HS-5 (cell line): ENCODE results near the gene IRX6.

Source experiments
- DNase-seq: peaks from one replicate; pipeline ENCODE4 v3.0.0-alpha.2; 2012; ENCODE audit warnings: low read depth

Gene IRX6

GRCh38 chr16:55323637-55324271, at the start of gene IRX6:
TSS of gene IRX6 (plus strand) at chr16:55324203. CDS start at chr16:55325092, 889 bp downstream.
- no peak for DNase-seq

GRCh38 chr16:55274391-55274790, 49.6 kb upstream of the IRX6 start:
- no peak for DNase-seq

- DNase-seq, result no peak
Measured at GRCh38 chr16:55275167-55275566, 48.8 kb upstream of the IRX6 start.

GRCh38 chr16:55275869-55276268, 48.1 kb upstream of the IRX6 start:
- no peak for DNase-seq

GRCh38 chr16:55277536-55277935, 46.5 kb upstream of the IRX6 start:
- DNase-seq, result no peak

GRCh38 chr16:55279598-55279997, 44.4 kb upstream of the IRX6 start:
- no peak for DNase-seq

GRCh38 chr16:55280587-55280986, 43.4 kb upstream of the IRX6 start:
- DNase-seq, result no peak

- DNase-seq, result no peak
Measured at GRCh38 chr16:55282441-55282840, 41.6 kb upstream of the IRX6 start.

- no peak for DNase-seq
Measured at GRCh38 chr16:55283812-55284717, 39.9 kb upstream of the IRX6 start.

- no peak for DNase-seq
Measured at GRCh38 chr16:55284718-55285099, 39.3 kb upstream of the IRX6 start.

GRCh38 chr16:55285586-55285985, 38.4 kb upstream of the IRX6 start:
- no peak for DNase-seq

GRCh38 chr16:55289353-55289752, 34.6 kb upstream of the IRX6 start:
- DNase-seq, result no peak

- no peak for DNase-seq
Measured at GRCh38 chr16:55291847-55292246, 32.2 kb upstream of the IRX6 start.

GRCh38 chr16:55292491-55292890, 31.5 kb upstream of the IRX6 start:
- no peak for DNase-seq

GRCh38 chr16:55294129-55294528, 29.9 kb upstream of the IRX6 start:
- DNase-seq, result no peak

- peak; percentile 20 for DNase-seq
Measured at GRCh38 chr16:55294931-55295342, 29.1 kb upstream of the IRX6 start.

GRCh38 chr16:55297062-55297909, 26.7 kb upstream of the IRX6 start:
- DNase-seq, result peak; percentile 18

- DNase-seq, result peak; percentile 74
Measured at GRCh38 chr16:55297910-55298479, 26.0 kb upstream of the IRX6 start.

GRCh38 chr16:55301385-55302008, 22.5 kb upstream of the IRX6 start:
- DNase-seq, result no peak

- DNase-seq, result no peak
Measured at GRCh38 chr16:55302635-55303034, 21.4 kb upstream of the IRX6 start.

GRCh38 chr16:55308973-55309372, 15.0 kb upstream of the IRX6 start:
- DNase-seq, result no peak

- no peak for DNase-seq
Measured at GRCh38 chr16:55322327-55322726, 1.7 kb upstream of the IRX6 start.
